Thoracic aorta (tissue), 2 donors: Measurements from ENCODE around the gene TIMM17A. TPM values are rescaled to one million over a fixed set of nuclear protein-coding genes. Genes with fewer than 3 reads are reported as not detected.

Experiments used
- ATAC-seq: fragments of 150-250 bp; one replicate; pipeline ENCODE4 v1.8.0; 2017; ENCODE audit warnings: low read depth; ENCODE audit not compliant: insufficient number of reproducible peaks, low FRiP score
- DNase-seq: peaks from one replicate; pipeline ENCODE4 v3.0.0-alpha.2; 2020; ENCODE audit warnings: low spot score
- H3K27ac ChIP-seq, 2 donors: fragments of 200-600 bp; sonication (generic); 1 replicate in 1 of 2; 2 replicates in 1 of 2; pipeline ENCODE4 v1.5.1; 2016; ENCODE audit warnings: mild to moderate bottlenecking in 2 of 2, moderate library complexity in 2 of 2
- H3K27me3 ChIP-seq: fragments of 200-600 bp; sonication (generic); replicated peaks from 2 replicates; pipeline ENCODE4 v1.6.0; 2016; ENCODE audit warnings: mild to moderate bottlenecking; ENCODE audit not compliant: insufficient read depth
- H3K36me3 ChIP-seq: fragments of 200-600 bp; sonication (generic); one replicate; pipeline ENCODE4 v1.5.1; 2016
- H3K4me1 ChIP-seq, 2 donors: fragments of 200-600 bp; sonication (generic); 1 replicate in 1 of 2; 2 replicates in 1 of 2; pipeline versions ENCODE4 v1.5.1 to v1.6.0; 2016; ENCODE audit warnings: low read depth in 2 of 2, mild to moderate bottlenecking in 1 of 2; ENCODE audit not compliant: control insufficient read depth in 1 of 2
- H3K4me3 ChIP-seq: fragments of 200-600 bp; sonication (generic); 2 replicates; pipeline ENCODE4 v1.5.1; 2016; ENCODE audit warnings: mild to moderate bottlenecking
- H3K9me3 ChIP-seq: fragments of 200-600 bp; sonication (generic); 2 replicates; pipeline ENCODE4 v1.5.1; 2016
- CTCF ChIP-seq: fragments of 200-600 bp; sonication (generic); IDR thresholded peaks from one replicate; pipeline ENCODE4 v1.5.1; 2019; ENCODE audit warnings: antibody characterized with exemption
- total RNA-seq, 2 donors: library from RNA; depleted of rRNA; stranded (reverse); fragments of >200 nt; gene quantifications; one replicate each; pipeline versions ENCODE4 v1.1.0 to v1.2.3, GENCODE V29; 2016

The TIMM17A gene
- total RNA-seq, 2 donors from 2014 or later: 29.6 to 44.7 TPM

DNA sequence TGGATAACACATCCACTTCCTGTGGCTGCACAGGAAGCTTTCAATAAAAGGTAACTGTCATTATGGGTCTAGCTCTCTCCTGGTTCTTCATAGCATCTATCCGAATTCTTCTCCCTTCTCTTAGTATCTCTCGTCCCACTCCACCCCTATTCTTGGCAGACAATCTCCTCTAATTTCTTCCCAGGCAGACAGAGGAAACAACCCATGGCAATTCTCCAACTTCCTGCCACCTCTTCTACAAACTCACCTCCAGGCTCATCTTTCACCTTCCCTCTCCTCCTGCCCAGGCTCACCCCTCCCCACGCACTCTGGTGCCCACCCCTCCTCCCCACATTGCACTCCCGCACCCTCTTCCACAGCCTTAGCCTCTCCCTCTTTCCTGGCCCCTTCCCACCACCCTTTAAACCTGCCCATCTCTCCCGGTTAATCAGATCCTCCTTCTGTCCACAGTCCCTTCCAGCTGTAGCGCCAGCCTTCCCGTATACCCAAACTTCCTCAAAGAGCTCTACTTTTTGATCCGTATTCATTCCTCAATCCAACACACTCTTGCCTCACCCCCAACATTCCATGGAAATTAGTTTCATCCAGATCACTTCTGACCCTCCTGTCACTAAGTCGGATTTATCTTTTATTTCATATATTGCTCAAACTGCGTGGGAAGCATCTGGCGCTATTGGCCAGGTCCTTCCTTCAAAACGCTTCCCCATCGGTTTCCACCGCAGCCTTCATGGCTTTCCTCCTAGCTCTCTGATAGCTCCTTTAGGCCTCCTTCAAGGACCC, 40.7 kb upstream of the TIMM17A start:
- Histone ChIP-seq H3K4me3 (peak overlapping the region; percentile 19), H3K9me3 (no peaks in the 10 kb centered on the region), H3K27ac (peak overlapping the region; percentile 97 to 99), H3K4me1 (peaks cover 74 to 99% of the 10 kb centered on the region in 2 donors), H3K27me3 (no peaks in the 10 kb centered on the region), H3K36me3 (peaks cover 26% of the 10 kb centered on the region)
- ATAC-seq (no peak), DNase-seq (no peak)
- no peak for TF ChIP-seq CTCF

DNA sequence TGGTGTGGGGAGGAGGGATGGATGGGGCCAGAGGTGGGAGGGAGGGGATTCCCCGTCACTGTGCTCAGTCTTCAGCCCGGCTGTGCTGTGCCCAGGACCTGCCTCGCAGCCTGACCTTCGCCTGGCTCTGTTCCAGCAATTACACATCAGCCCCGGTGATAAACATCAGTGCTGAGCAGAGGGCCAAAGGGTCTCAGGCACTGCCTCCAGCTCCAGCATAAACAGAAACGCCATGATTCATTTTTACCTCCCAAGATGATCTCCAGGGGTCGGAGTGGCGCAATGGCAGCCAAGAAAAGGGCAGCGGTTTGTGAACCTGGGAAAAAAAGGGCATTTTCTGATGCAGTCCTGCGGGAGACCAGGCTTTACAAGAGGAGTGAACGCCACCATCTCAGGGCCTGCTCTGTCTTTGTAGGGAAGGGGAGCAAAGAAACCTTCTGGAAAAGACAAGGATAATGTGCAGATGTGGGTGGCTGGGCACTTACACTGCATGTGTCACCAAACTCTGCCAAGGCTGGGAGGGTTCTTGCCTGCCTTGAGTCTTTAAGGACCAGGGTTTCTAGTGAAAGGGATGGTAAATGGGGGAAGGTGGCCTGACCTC, 38.6 kb upstream of the TIMM17A start:
- H3K4me1 ChIP-seq: peaks cover 84 to 99% of the 10 kb centered on the region in 2 donors
- peak; percentile 85 for DNase-seq
- H3K27ac ChIP-seq: peak overlapping the region; percentile 97 to 99
- H3K36me3 ChIP-seq: peaks cover 25% of the 10 kb centered on the region
- ATAC-seq: peak; percentile 44
- no peaks in the 10 kb centered on the region for H3K9me3 ChIP-seq
- TF ChIP-seq CTCF: no peak
- H3K4me3 ChIP-seq: peak overlapping the region; percentile 44
- no peaks in the 10 kb centered on the region for H3K27me3 ChIP-seq

DNA sequence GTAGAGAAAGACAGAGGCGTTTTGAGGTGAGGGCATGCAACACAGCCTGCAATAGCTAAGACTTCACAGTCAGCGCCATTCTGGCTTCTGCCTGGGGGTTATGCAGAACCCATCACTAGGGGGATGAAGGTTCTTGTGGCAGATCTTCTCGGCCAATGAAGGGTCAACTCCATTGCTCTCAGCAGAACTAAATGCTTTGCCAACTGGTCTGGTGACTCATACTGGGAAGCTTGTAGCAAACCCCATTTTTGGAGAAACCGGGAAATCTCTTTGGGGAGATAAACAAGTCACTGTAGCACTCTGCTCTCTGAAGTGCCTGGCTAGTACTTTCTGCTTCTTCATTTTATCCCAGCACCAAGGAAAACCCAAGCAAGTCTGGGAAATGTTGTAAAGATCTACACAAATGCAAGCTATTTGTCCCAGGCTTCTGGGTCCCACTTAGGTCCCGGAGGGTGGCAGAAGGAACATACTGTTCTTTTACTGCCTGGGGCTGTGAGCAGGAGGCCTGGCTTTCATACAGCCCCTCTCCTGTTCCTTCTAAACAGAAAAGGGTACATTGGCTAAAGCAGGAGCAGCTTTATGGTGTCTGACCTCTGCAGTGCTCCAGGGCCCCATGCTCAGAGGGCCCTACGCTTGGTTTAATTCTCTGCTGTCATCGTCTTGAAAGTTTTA, 37.8 kb upstream of the TIMM17A start:
- H3K9me3 ChIP-seq: no peaks in the 10 kb centered on the region
- DNase-seq (peak; percentile 60), ATAC-seq (peak; percentile 36)
- peak; percentile 7 for TF ChIP-seq CTCF
- H3K4me1 ChIP-seq: peaks cover 83 to 99% of the 10 kb centered on the region in 2 donors
- H3K27ac ChIP-seq: peak overlapping the region; percentile 97 to 99
- H3K4me3 ChIP-seq: peak overlapping the region; percentile 44
- peaks cover 26% of the 10 kb centered on the region for H3K36me3 ChIP-seq
- H3K27me3 ChIP-seq: no peaks in the 10 kb centered on the region

DNA sequence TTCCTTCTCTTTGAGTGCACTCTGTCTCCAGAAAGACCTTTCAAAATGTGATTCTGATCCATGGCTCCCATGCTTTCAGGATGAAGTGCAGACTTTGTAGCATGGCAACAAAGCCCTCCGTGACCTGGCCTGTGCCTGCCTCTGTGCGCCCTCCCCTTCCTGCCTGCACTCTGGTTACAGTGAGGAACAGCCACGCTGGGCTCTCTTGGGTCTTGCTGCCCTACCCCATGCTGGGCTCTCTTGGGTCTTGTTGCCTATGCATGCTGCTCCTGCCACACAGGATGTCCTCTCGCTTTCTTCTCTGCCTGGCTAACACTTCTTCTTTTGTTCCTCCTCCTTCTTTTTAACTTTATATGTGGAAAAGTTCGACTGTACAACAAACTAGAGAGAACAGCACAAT, 37.0 kb upstream of the TIMM17A start:
- DNase-seq (no peak), ATAC-seq (no peak)
- Histone ChIP-seq H3K9me3 (no peaks in the 10 kb centered on the region), H3K27ac (peak overlapping the region; percentile 97 to 99), H3K36me3 (peaks cover 32% of the 10 kb centered on the region), H3K27me3 (no peaks in the 10 kb centered on the region), H3K4me1 (peaks cover 80 to 98% of the 10 kb centered on the region in 2 donors), H3K4me3 (peak overlapping the region; percentile 44)
- TF ChIP-seq CTCF: no peak

DNA sequence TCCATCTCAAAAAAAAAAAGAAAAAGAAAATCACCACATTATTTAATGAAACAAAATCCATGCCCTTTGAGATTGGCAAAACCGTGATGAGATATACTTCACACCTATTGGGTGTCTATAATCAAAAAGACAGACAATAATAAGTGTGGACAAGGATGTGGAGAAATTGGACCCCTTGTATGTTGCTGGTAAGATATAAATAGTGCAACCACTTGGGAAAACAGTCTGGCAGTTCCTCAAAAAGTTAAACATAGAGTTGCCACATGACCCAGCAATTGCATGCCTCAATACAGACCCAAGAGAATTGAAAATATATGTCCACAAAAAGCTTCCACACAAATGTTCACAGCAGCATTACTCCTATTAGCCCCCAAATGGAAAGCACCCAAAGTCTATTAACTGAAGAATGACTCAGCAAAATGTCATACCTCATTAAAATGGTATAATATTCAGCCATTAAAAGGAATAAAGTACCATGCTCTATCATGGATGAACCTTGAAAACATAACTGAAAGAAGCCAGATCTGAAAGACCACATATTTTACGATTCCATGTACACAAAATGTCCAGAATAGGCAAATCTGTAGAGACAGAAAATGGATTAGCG, 33.2 kb upstream of the TIMM17A start:
- Histone ChIP-seq H3K4me3 (no peak overlapping the region), H3K27me3 (no peaks in the 10 kb centered on the region), H3K4me1 (peaks cover 74 to 93% of the 10 kb centered on the region in 2 donors), H3K36me3 (peaks cover 30% of the 10 kb centered on the region), H3K27ac (peak overlapping the region; percentile 97 to 99), H3K9me3 (no peaks in the 10 kb centered on the region)
- no peak for ATAC-seq
- DNase-seq: no peak
- TF ChIP-seq CTCF: no peak
